ENCODE results near the gene SRP68. TPM values are rescaled to one million over a fixed set of nuclear protein-coding genes. Genes with fewer than 3 reads are reported as not detected.

SRP68 gene
- total and polyA plus RNA-seq, 9 of the 15 experiments (the other 6 are each of a cell fraction or from before 2014, with no cell fraction given) = 29.4 to 92.6 (median 36.2) TPM

GRCh38 chr17:76103274-76104139 is 31.2 kb upstream of the SRP68 start, which contains the start of gene EXOC7 (continued):
- peak; percentile 89 for TF ChIP-seq NKRF (IDR thresholded peaks at IDR 0.05; ENCODE audit: borderline replicate concordance)
- no peak for TF ChIP-seq IRF2 (CRISPR knock-in tag; IDR thresholded peaks at IDR 0.05)
- no peak for TF ChIP-seq NFYB (IDR thresholded peaks at IDR 0.05; ENCODE audit: extremely low read depth, insufficient read length)
- TF ChIP-seq COPS2 (conservative IDR thresholded peaks at IDR 0.05) = no peak
- no peak for TF ChIP-seq ZNF764 (CRISPR knock-in tag; IDR thresholded peaks at IDR 0.05; ENCODE audit: low read depth)
- TF ChIP-seq CC2D1A (IDR thresholded peaks at IDR 0.05) = no peak
- no peak for TF ChIP-seq PHB2 (IDR thresholded peaks at IDR 0.05; ENCODE audit: low read depth)
- no peak for TF ChIP-seq ZC3H4 (CRISPR knock-in tag; IDR thresholded peaks at IDR 0.05; ENCODE audit: borderline replicate concordance)
- no peak for TF ChIP-seq ZNF445 (CRISPR knock-in tag; IDR thresholded peaks at IDR 0.05; ENCODE audit: low read depth)
- no peak for TF ChIP-seq ZNF318 (IDR thresholded peaks at IDR 0.05; ENCODE audit: borderline replicate concordance in 1 of 2, low read depth in 1 of 2)
- no peak for TF ChIP-seq MLX (CRISPR knock-in tag; conservative IDR thresholded peaks at IDR 0.05)
- no peak for TF ChIP-seq SAP30 (IDR thresholded peaks at IDR 0.05; ENCODE audit: borderline replicate concordance, insufficient read depth, low read depth, low read length, poor library complexity, severe bottlenecking)
- no peak for TF ChIP-seq NFE2L1 (tag; IDR thresholded peaks at IDR 0.05; ENCODE audit: borderline replicate concordance, low read depth)
- TF ChIP-seq HNRNPUL1 (IDR thresholded peaks at IDR 0.05; ENCODE audit: low read length) = no peak
- no peak for TF ChIP-seq PHTF2 (CRISPR knock-in tag; IDR thresholded peaks at IDR 0.05)
